AG04449 (cell line): ENCODE data around the gene BACH2.
A peak's percentile ranks its signal among the peaks of the same experiment; 100 is the strongest.

Experiments used
- CTCF ChIA-PET: fragments of 350-600 bp; formaldehyde crosslinking; extraction: SDS; loops from one replicate; lab custom pipeline; 2021; ENCODE audit warnings: antibody characterized with exemption; lab: Yijun Ruan, JAX
- POLR2A ChIA-PET: fragments of 400-600, 350-600 bp; formaldehyde crosslinking; extraction: SDS; loops from one replicate; lab custom pipeline; 2020; ENCODE audit warnings: antibody characterized with exemption, inconsistent platforms; lab: Yijun Ruan, JAX
- DNase-seq: peaks from one replicate; pipeline ENCODE4 v3.0.0-alpha.2; 2010; ENCODE audit warnings: low read depth, low spot score
- H3K4me3 ChIP-seq: 2 replicates; pipeline ENCODE4 v1.5.1; 2011; ENCODE audit warnings: low read depth, mild to moderate bottlenecking, control low read depth, low read length
- TF ChIP-seq, protein P1 (sequence below): IDR thresholded peaks from one replicate; pipeline ENCODE4 v1.5.1; 2011; ENCODE audit warnings: mild to moderate bottlenecking, moderate library complexity, low read length, control low read depth, inconsistent platforms; ENCODE audit not compliant: insufficient read depth; ENCODE audit errors: missing control alignments

Gene BACH2

DNA sequence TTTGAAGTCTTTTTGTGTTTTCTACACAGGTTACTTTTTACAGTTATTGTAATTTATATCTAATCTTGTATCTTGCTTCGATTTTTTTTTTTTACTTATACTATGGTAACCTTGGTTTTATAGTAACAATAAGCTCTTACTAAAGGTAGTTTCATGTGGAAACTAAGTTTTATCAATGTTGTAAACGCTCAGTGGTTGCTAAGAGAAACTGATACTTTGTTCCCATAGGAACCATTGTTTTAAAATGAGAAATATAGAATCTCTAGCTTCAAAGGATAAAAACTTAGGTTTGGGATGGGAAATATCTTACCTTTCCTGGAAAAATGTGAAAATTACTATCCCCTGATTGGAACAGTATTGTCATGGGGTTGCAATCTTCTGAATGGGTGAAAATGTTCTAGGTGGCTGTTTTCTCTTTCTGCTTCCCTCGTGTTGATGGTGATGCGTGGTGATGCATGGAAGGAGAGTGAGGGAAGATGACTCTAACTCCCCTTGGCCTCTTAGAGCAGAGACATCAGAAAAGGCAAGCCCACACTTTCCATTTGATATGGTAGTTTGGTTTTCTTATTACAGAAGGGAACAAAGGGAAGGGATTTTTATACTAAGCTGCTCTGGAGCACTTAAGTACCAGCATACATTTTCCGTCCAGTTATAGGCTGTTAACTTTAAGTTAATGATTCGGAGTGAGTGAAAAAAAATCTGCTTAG, 23.5 kb upstream of the BACH2 start:
- no peak overlapping the region for H3K4me3 ChIP-seq
- no peak for DNase-seq
- ChIA-PET POLR2A (no interaction called here), CTCF (interaction anchor here (0.7 to 2.7 kb wide), 2 partner anchors 8 to 380 kb away, joined by 3 to 6 read pairs; no protein-coding TSS in a partner anchor)
- TF ChIP-seq, protein P1, sequence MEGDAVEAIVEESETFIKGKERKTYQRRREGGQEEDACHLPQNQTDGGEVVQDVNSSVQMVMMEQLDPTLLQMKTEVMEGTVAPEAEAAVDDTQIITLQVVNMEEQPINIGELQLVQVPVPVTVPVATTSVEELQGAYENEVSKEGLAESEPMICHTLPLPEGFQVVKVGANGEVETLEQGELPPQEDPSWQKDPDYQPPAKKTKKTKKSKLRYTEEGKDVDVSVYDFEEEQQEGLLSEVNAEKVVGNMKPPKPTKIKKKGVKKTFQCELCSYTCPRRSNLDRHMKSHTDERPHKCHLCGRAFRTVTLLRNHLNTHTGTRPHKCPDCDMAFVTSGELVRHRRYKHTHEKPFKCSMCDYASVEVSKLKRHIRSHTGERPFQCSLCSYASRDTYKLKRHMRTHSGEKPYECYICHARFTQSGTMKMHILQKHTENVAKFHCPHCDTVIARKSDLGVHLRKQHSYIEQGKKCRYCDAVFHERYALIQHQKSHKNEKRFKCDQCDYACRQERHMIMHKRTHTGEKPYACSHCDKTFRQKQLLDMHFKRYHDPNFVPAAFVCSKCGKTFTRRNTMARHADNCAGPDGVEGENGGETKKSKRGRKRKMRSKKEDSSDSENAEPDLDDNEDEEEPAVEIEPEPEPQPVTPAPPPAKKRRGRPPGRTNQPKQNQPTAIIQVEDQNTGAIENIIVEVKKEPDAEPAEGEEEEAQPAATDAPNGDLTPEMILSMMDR: no peak

DNA sequence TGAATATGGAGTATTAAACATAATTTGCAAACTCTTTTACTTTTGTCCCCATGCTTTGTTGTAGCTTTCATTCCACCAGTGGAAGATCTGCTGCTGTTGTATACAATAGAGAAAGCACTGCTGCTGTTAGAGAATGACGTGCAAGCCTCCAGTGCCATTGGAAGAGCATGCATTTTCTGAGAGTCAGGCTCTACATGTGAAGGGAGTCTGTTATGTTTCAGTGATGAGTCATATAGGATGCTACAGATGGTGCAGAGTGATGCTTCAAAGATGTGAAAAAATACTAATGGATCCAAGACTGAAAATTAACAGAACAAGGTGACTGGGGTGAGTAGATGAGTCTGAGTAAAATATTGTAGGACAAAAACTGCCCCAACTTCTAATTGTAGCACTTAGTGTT, 22.4 kb upstream of the BACH2 start:
- CTCF ChIA-PET: interaction anchor here (0.9 to 2.7 kb wide), 3 partner anchors 9 to 74 kb away, joined by 3 to 10 read pairs (median 6); partner anchors contain the start of gene BACH2
- POLR2A ChIA-PET: no interaction called here
- TF ChIP-seq, protein P1: no peak
- no peak overlapping the region for H3K4me3 ChIP-seq
- DNase-seq: peak; percentile 3

DNA sequence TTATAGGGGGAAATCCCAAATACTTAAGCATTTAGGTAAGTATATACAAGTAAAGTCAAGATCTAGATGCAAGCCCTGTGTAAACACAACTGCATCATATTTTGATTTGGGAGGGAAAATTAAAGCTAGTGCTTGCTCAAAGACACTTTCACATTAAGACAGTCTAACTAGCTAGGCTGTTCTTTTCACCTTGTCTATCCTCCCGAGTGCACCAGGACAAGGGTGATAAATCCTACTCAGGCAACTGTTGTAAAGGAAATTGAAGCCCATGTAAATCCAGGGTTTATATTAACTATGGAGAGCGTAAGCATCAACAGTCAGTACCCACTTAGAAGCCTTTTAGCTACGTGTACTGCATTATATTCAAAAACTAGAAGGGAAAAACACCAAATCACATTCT, 19.3 kb upstream of the BACH2 start:
- CTCF ChIA-PET: interaction anchor here (0.9 kb wide), 1 partner anchor 11 kb away, joined by 4 read pairs; no protein-coding TSS in a partner anchor
- no peak for DNase-seq
- POLR2A ChIA-PET: no interaction called here
- H3K4me3 ChIP-seq: no peak overlapping the region
- TF ChIP-seq, protein P1: no peak

DNA sequence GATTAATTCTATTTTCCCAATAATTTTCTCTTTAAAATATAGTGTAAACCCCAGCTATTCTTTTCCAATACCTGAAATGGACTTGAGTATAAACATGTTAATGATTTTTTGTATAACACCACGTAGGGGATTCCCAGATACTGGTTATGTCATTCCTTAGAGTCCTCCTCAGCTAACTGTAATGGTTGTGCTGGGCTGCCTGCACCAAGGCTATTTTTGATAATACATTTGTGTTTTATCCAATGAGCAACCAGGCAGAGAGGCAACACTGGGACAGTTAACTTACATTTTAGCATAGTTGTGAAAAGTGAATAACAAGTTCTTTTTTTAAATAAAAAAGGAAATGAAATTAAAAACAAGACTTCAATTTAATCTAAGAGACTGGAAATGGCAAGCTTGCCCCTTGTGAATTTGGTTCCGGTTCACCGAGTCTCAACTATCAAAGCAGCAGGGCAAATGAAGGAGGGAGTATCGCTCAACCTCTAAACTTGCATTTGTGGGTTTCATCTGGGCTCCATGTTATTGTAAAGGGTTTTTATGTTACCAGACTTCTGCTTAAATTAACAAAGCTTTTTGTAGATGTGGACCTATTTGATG, 18.8 kb upstream of the BACH2 start:
- POLR2A ChIA-PET: no interaction called here
- no peak for DNase-seq
- CTCF ChIA-PET: interaction anchor here (0.9 to 1.1 kb wide), 2 partner anchors 10 to 14 kb away, joined by 3 to 4 read pairs; no protein-coding TSS in a partner anchor
- TF ChIP-seq, protein P1: no peak
- H3K4me3 ChIP-seq: no peak overlapping the region

DNA sequence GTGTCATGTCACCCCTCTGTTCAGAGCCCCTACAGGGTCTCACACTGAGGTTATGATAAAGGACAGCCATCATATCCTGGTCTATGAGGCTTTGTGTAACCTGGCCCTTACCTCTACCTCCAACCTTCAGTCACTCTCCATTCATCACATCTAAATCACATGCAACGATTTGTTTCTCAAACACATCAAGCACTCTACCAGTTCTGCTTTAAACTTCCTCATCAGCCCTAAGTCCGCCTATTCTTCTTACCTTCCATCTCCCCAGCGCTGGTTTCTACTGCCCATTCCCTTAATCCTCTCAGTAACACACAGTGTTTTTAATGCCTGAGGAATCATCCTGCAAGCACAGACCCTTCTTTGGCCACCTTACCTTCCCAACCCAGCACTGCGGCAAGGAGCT, 17.9 kb upstream of the BACH2 start:
- DNase-seq: no peak

DNA sequence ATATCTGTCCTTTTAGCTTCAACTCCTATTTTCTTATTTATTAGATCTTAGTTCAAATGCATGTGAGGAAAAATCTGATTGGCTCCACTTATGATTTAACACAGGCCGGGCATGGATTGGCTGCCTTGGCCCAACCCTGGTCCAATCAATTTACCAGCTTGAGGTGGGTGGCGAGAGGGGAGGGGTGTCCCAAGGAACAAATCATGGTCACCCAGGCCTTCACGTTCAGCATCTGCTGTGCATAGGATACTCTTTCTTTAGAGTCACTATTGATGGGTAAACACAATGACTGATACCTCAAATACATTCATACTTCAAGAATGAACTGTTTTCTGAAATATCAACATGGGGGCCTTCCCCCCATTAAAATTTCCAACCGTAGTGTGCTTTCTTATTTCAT, 14.9 kb upstream of the BACH2 start:
- ChIA-PET POLR2A (no interaction called here), CTCF (no interaction called here)
- no peak for DNase-seq
- TF ChIP-seq, protein P1: no peak
- H3K4me3 ChIP-seq: no peak overlapping the region

More for the DNA sequence above, 17.9 kb upstream of the BACH2 start:
- TF ChIP-seq, protein P1: no peak
- H3K4me3 ChIP-seq: no peak overlapping the region
- ChIA-PET CTCF (interaction anchor here (1.1 kb wide), 1 partner anchor 15 kb away, joined by 3 read pairs; no protein-coding TSS in a partner anchor), POLR2A (no interaction called here)
